ENCODE data around the gene PRMT9. TPM values are rescaled to one million over a fixed set of nuclear protein-coding genes. Genes with fewer than 3 reads are reported as not detected.
A peak's percentile ranks its signal among the peaks of the same experiment; 100 is the strongest.

Gene PRMT9
- total and polyA plus RNA-seq, 2 of the 13 experiments (the other 11 are each of a cell fraction or from before 2014, with no cell fraction given), result 4.0 to 9.7 TPM

GRCh38 chr4:147678796-147679549 lies 5.0 kb downstream of the PRMT9 start:
- ChIA-PET CTCF (ENCODE audit: low intra/inter-chr PET ratio, low total read pairs) (interaction anchor here (0.7 kb wide), 1 partner anchor 188 kb away, joined by 3 read pairs; no protein-coding TSS in a partner anchor), POLR2A (no interaction called here)
- BruUV-seq (replicated peaks), result no TSS peak

More at GRCh38 chr4:147678796-147679549, 5.0 kb downstream of the PRMT9 start:
- peaks cover 14% of the 10 kb centered on the region for H3K79me2 ChIP-seq (ENCODE audit: insufficient read depth, low read length)
- no peak overlapping the region for H2AFZ ChIP-seq (ENCODE audit: low read length)
- TF ChIP-seq SMC3 (IDR thresholded peaks at IDR 0.05; ENCODE audit: low read length), result peak; percentile 12; the same call in 1 of the 2 replicates
- TF ChIP-seq NR2F6 (IDR thresholded peaks at IDR 0.05), result peak; percentile 44; the same call in 1 of the 2 replicates
- peak; percentile 60 for TF ChIP-seq NR2F6 (CRISPR knock-in tag; IDR thresholded peaks at IDR 0.05)
- no peak for TF ChIP-seq TCF7L2 (IDR thresholded peaks at IDR 0.05; ENCODE audit: low read depth, low read length)
- TF ChIP-seq, protein P1, sequence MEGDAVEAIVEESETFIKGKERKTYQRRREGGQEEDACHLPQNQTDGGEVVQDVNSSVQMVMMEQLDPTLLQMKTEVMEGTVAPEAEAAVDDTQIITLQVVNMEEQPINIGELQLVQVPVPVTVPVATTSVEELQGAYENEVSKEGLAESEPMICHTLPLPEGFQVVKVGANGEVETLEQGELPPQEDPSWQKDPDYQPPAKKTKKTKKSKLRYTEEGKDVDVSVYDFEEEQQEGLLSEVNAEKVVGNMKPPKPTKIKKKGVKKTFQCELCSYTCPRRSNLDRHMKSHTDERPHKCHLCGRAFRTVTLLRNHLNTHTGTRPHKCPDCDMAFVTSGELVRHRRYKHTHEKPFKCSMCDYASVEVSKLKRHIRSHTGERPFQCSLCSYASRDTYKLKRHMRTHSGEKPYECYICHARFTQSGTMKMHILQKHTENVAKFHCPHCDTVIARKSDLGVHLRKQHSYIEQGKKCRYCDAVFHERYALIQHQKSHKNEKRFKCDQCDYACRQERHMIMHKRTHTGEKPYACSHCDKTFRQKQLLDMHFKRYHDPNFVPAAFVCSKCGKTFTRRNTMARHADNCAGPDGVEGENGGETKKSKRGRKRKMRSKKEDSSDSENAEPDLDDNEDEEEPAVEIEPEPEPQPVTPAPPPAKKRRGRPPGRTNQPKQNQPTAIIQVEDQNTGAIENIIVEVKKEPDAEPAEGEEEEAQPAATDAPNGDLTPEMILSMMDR (CRISPR knock-in tag; IDR thresholded peaks at IDR 0.05), result peak; percentile 39
- TF ChIP-seq ZBTB33 (CRISPR knock-in tag; IDR thresholded peaks at IDR 0.05), result peak; percentile 20; the same call in 1 of the 2 replicates
- no peak for TF ChIP-seq ZBTB25 (CRISPR knock-in tag; IDR thresholded peaks at IDR 0.05)
- TF ChIP-seq ZMYM4 (CRISPR knock-in tag; IDR thresholded peaks at IDR 0.05), result peak; percentile 34; the same call in 1 of the 2 replicates
- TF ChIP-seq ZNF782 (CRISPR knock-in tag; IDR thresholded peaks at IDR 0.05; ENCODE audit: borderline replicate concordance), result no peak
- TF ChIP-seq ZNF83 (CRISPR knock-in tag; IDR thresholded peaks at IDR 0.05; ENCODE audit: borderline replicate concordance), result no peak
- TF ChIP-seq ZNF644 (CRISPR knock-in tag; IDR thresholded peaks at IDR 0.05; ENCODE audit: low read depth), result 0 out of 2 replicates have a peak, but pooled peaks have one; percentile 13
- peak; percentile 29 to 67; a peak in 2 of 4 replicates for TF ChIP-seq NR2F1 (CRISPR knock-in tag; IDR thresholded peaks at IDR 0.05)
- FAIRE-seq, result no peak
- H3K9ac ChIP-seq (ENCODE audit: insufficient read depth, low read depth, low read length), result no peak overlapping the region
- 98% methylated on average over 12 of the region's 12 CpGs for WGBS (ENCODE audit: low lambda C conversion rate)
- no peaks in the 10 kb centered on the region for H4K20me1 ChIP-seq (ENCODE audit: insufficient read depth, low read length)
- H3K27ac ChIP-seq (ENCODE audit: extremely low read length, insufficient read depth, low read length), result no peak overlapping the region
- H3K9me3 ChIP-seq (ENCODE audit: low read length), result no peaks in the 10 kb centered on the region
- no peaks in the 10 kb centered on the region for H3K27me3 ChIP-seq (ENCODE audit: control insufficient read depth in 1 of 2, insufficient read depth in 2 of 2, low read length in 2 of 2)
- H3K36me3 ChIP-seq (replicated peaks in 1 of 2; ENCODE audit: control insufficient read depth in 1 of 2, insufficient read depth in 2 of 2, low read length in 2 of 2), result peaks cover 3 to 11% of the 10 kb centered on the region in 2 experiments; a peak in 3 of 5 replicates
- in situ Hi-C loops (cut with HindIII; ENCODE audit: extremely low pct_ligation_motif_present, low pct_unique_long_range_greater_than_20kb) (no loop called here), intact Hi-C loops (cut with micrococcal nuclease; ENCODE audit: unreplicated experiment) (no loop called here)
- no peak overlapping the region for H3K4me2 ChIP-seq (ENCODE audit: low read depth, low read length)
- peaks cover 11% of the 10 kb centered on the region for H3K4me1 ChIP-seq (ENCODE audit: insufficient read depth, low read length)
- DNase-seq (ENCODE audit: low spot score), result peak; percentile 22
- H3K4me3 ChIP-seq (replicated peaks in 1 of 3; ENCODE audit: insufficient read depth in 1 of 3, low read depth in 2 of 3, low read length in 3 of 3), result no peak overlapping the region
- no peak for ATAC-seq

Measured in HepG2 (cell line).